H1 (cell line): ENCODE measurements around the gene KIR2DL1. TPM values are rescaled to one million over a fixed set of nuclear protein-coding genes. Genes with fewer than 3 reads are reported as not detected.

ENCODE experiments used
- polyA plus RNA-seq, 7 experiments: library from polyadenylated mRNA; depleted of rRNA in 3 of 7; stranded (reverse) in 5 of 7; unstranded in 2 of 7; fragments of >200 nt in 5 of 7; fragments of 200-250 nt in 2 of 7; gene quantifications; 1 replicate in 5 of 7; 2 replicates in 1 of 7; 4 replicates in 1 of 7; pipeline versions ENCODE4 v1.2.1 to v1.2.3, GENCODE V29; 2011 to 2013; ENCODE audit warnings: missing spikeins in 2 of 7, mixed read lengths in 2 of 7
- small RNA-seq: library from polyadenylated mRNA; stranded (forward); fragments of <200 nt; extraction: miRNeasy Mini kit (QIAGEN cat#:217004); gene quantifications from one replicate; pipeline ENCODE3, GENCODE V24; 2013; ENCODE audit not compliant: insufficient read depth
- total RNA-seq: library from RNA; stranded (reverse); fragmentation: NEBNext Ultra II Directional; extraction: Animal tissue kit (Norgen Biotek cat#: 25700); gene quantifications from 2 replicates; pipeline ENCODE4 v1.2.1, GENCODE V29; 2021

Gene KIR2DL1
- total and polyA plus RNA-seq, 2 of the 8 experiments (the other 6 are each of a cell fraction or from before 2014, with no cell fraction given), result not detected

Small RNA genes within 50 kb of the gene (small RNA-seq; reads per million reads assigned to genes)
- gene KIR3DP1, result not detected

Other genes with a start within 250 kb of the KIR2DL1 start
- not detected in 2 replicates for gene LILRA2, start 196.0 kb upstream of the KIR2DL1 start, total RNA-seq
- not detected in 2 replicates for gene LILRA2, start 196.0 kb upstream of the KIR2DL1 start, polyA plus RNA-seq (2011; rRNA removed)
- not detected in 2 replicates for gene LILRA1, start 176.2 kb upstream of the KIR2DL1 start, total RNA-seq
- not detected in 2 replicates for gene LILRA1, start 176.2 kb upstream of the KIR2DL1 start, polyA plus RNA-seq (2011; rRNA removed)
- not detected in 2 replicates for gene LILRB1, start 139.3 kb upstream of the KIR2DL1 start, total RNA-seq
- gene LILRB1, start 139.3 kb upstream of the KIR2DL1 start, polyA plus RNA-seq (2011; rRNA removed), result not detected in 2 replicates
- gene LILRB4, start 106.8 kb upstream of the KIR2DL1 start, total RNA-seq, result not detected in 2 replicates
- not detected in 2 replicates for gene LILRB4, start 106.8 kb upstream of the KIR2DL1 start, polyA plus RNA-seq (2011; rRNA removed)
- gene KIR3DL3, start 45.4 kb upstream of the KIR2DL1 start, total RNA-seq, result not detected in 2 replicates
- not detected in 2 replicates for gene KIR3DL3, start 45.4 kb upstream of the KIR2DL1 start, polyA plus RNA-seq (2011; rRNA removed)
- not detected in 2 replicates for gene KIR2DL3, start 31.3 kb upstream of the KIR2DL1 start, total RNA-seq
- gene KIR2DL3, start 31.3 kb upstream of the KIR2DL1 start, polyA plus RNA-seq (2011; rRNA removed), result not detected in 2 replicates
- not detected in 2 replicates for gene KIR2DL4, start 33.8 kb downstream of the KIR2DL1 start, total RNA-seq
- not detected in 2 replicates for gene KIR2DL4, start 33.8 kb downstream of the KIR2DL1 start, polyA plus RNA-seq (2011; rRNA removed)
- not detected in 2 replicates for gene KIR3DL1, start 46.7 kb downstream of the KIR2DL1 start, total RNA-seq
- gene KIR3DL1, start 46.7 kb downstream of the KIR2DL1 start, polyA plus RNA-seq (2011; rRNA removed), result not detected in 2 replicates
- gene KIR2DS4, start 62.9 kb downstream of the KIR2DL1 start, total RNA-seq, result not detected in 2 replicates
- gene KIR2DS4, start 62.9 kb downstream of the KIR2DL1 start, polyA plus RNA-seq (2011; rRNA removed), result not detected in 2 replicates
- not detected in 2 replicates for gene KIR3DL2, start 80.7 kb downstream of the KIR2DL1 start, total RNA-seq
- gene KIR3DL2, start 80.7 kb downstream of the KIR2DL1 start, polyA plus RNA-seq (2011; rRNA removed), result not detected in 2 replicates
- not detected in 2 replicates for gene FCAR, start 104.4 kb downstream of the KIR2DL1 start, total RNA-seq
- not detected in 2 replicates for gene FCAR, start 104.4 kb downstream of the KIR2DL1 start, polyA plus RNA-seq (2011; rRNA removed)
- gene NCR1, start 136.4 kb downstream of the KIR2DL1 start, total RNA-seq, result 4.6 and 5.1 TPM in 2 replicates
- gene NCR1, start 136.4 kb downstream of the KIR2DL1 start, polyA plus RNA-seq (2011; rRNA removed), result 1.5 and 2.3 TPM in 2 replicates
- gene NLRP7, start 177.7 kb downstream of the KIR2DL1 start, total RNA-seq, result 0.91 and 0.96 TPM in 2 replicates
- 0.75 and 1.2 TPM in 2 replicates for gene NLRP7, start 177.7 kb downstream of the KIR2DL1 start, polyA plus RNA-seq (2011; rRNA removed)
- gene NLRP2, start 196.6 kb downstream of the KIR2DL1 start, total RNA-seq, result 2.5 TPM in 2 replicates
- gene NLRP2, start 196.6 kb downstream of the KIR2DL1 start, polyA plus RNA-seq (2011; rRNA removed), result 0.62 and 0.71 TPM in 2 replicates